ENCODE results near the gene MTCH1.
"Not testable (repeated sequence)": the region's sequence is repeated elsewhere in the genome, so short reads cannot be mapped to it uniquely, and the experiment has no call there.

MTCH1 gene

DNA sequence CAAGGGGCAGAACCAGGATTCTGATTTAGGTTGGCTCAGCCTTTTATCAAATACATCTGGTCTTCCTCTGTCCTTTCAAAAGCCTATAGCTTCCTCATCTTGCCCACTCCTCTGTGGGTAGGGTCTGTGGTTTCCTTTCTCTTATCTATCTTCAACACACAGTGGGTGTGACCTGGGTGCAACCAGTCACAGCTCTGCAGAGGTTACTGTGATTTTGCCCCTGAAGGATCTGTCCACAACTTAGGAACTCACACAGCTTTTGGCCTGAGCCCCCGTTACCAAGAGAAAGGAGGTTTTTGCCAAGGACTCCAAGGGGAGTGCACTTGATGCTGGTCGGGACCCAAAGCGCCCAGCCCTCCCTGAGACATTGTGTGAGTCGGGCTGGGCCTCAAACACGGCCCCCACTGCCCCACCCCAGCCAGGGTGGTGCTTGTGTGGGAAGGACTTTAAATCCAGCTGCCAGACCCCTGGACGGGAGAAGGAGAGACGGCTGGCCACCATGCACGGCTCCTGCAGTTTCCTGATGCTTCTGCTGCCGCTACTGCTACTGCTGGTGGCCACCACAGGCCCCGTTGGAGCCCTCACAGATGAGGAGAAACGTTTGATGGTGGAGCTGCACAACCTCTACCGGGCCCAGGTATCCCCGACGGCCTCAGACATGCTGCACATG lies 31.6 kb downstream of the MTCH1 start, which contains the start of gene PI16:
PI16 (plus strand) TSS at position 477 of the 670 bp plus-strand sequence; CDS start at position 500, 23 bp downstream.
- no peak for DNase-seq (ENCODE audit: low read depth in 2 of 2)

DNA sequence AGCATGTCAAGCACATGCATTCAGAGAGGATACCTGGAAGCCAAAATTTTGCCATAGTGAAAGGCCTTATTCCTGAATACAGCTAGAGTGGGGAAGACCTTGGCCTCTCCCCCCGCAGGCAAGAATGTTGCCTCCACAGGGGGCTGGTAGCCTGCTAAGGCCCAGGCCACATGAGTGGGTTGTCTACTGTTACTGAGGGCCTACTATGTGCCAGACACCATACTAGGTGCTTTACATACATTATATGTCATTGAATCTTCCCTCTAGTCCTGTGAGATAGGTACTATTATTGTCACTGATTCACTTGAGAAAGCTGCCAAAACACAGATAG lies 32.1 kb downstream of the MTCH1 start:
- no peak for DNase-seq (ENCODE audit: low read depth in 2 of 2)

DNA sequence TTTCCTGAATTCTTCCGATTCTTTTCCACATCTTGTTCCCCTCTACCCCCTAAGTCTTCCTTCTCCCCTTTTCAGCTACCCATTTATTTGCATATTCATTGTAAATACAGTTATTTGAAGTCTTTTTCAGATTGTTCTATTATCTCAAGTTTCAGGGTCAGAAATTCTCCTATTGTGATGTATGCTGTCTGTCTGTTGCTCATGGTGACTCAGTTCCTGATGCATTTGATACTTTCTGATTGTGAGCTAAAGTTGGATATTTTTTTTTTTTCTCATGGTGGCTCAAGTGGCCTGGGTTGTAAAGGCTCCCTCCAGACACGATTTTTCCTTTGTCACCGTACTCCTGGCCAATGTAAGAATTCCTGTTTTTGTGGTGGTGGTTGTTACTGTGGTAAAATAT lies 36.4 kb downstream of the MTCH1 start:
- DNase-seq (ENCODE audit: low read depth in 2 of 2) = no peak

DNA sequence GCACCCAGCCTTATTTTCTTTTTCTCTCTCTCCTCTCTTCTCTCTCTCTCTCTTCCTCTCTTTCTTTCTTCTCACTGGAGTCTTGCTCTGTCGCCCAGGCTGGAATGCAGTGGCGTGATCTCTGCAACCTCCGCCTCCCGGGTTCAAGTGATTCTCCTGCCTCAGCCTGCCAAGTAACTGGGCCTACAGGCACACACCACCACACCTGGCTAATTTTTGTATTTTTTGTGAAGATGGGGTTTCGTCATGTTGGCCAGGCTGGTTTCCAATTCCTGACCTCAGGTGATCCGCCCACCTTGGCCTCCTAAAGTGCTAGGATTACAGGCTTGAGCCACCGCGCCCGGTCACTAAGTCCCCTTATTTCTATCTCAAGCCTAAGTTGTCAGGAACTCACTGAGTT lies 36.9 kb downstream of the MTCH1 start:
- DNase-seq (ENCODE audit: low read depth in 2 of 2) = not testable (repeated sequence)

DNA sequence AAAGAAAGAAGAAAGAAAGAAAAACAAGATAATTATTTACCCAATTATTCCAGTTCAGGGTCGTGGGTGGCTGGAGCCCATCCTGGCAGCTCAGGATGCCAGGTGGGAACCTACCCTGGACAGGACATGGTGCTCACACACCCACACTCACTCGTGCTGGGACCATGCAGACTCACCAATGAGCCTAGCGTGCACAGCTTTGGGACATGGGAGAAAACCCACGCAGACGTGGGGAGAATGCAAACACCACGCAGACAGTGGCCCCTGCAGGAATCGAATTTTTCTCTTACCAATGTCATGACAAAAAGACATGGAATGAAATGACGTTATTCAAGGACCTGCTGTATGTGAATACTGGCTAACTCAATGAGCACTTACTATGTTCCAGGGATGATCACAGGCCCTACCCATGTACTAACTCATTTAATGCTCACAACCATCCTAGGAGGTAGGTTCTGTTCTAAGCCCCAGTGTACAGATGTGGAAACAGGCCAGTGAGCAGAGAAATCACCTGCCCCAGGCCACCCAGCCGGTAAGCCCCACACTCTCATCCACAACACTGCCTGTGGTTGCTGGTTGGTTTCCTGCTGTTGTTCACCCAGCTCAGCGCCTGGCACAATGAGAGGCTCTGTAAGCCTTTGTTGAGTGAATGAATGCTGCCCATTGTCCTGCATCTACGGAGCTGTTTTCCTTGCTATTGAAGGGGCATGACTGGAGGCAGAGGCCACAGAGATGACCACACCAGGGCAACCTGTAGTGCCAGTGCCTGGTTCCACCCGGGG lies 38.2 kb downstream of the MTCH1 start:
- no peak for DNase-seq (ENCODE audit: low read depth in 2 of 2)

DNA sequence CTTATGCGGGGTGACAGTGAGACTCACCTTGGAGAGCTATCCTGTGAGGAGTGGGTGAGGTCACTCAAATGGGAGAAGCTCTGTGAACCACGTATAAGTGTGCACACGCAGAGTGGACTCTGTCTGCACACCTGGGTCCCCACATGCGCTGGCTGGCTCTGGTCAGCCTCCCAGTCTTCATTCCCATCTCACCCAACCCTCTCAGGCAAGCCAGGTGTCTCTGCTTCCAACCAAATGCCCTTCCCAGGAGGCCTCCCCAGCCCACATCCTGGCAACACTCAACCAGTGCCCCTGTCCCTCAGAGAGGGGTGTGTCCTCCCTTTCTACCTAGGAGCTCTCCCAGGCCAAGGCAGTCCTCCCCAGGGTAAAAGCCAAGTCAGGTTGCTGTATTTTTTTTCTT lies 39.5 kb downstream of the MTCH1 start:
- no peak for DNase-seq (ENCODE audit: low read depth in 2 of 2)

DNA sequence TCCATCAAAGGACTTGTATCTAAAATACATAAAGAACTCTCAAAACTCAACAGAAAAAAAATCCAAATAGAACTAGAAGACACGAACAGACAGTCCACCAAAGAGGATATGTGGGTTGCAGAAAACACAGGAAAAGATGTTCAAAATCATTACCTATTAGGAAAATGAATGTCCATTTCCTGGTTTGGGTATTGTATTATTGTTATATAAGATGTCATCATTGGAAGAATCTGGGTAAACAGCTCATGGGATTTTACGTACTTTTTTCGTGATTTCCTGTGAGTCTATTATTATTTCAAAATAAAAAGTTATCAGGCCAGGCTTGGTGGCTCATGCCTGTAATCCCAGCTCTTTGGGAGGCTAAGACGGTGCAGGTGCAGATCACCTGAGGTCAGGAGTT lies 40.7 kb downstream of the MTCH1 start:
- DNase-seq (ENCODE audit: low read depth in 2 of 2) = no peak

DNA sequence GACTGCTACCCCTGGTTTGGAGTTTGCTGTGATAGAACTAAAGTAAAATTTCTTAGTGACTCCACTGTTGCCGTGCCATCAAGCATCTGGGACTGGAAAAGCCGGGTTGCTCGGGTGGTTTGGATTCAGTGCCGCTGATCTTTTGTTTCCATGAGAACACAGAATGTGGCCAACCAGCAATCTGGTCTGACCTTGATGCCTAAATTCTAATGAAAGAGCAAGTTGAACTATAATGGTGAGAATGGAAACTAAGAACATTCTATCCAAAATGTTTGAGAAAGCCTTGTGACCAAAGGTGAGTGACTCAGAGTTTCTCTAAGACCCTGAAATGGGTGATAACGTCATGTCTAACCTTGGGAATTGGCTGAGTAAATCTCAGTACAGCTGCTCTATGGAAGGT lies 41.3 kb downstream of the MTCH1 start:
- DNase-seq (ENCODE audit: low read depth in 2 of 2) = no peak

DNA sequence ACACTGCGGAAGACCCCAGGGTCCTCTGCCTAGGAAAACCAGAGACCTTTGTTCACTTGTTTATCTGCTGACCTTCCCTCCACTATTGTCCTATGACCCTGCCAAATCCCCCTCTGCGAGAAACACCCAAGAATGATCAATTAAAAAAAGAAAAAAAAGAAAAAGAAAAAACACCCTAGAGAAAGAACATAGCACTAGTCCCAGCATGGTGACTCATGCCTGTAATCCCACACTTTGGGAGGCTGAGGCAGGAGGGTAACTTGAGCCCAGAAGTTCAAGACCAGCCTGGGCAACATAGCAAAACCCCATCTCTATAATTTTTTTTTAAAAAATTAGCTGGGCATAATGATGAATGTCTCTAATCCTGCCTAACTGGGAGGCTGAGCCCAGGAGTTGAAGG lies 43.7 kb downstream of the MTCH1 start:
- DNase-seq (ENCODE audit: low read depth in 2 of 2) = not testable (repeated sequence)

DNA sequence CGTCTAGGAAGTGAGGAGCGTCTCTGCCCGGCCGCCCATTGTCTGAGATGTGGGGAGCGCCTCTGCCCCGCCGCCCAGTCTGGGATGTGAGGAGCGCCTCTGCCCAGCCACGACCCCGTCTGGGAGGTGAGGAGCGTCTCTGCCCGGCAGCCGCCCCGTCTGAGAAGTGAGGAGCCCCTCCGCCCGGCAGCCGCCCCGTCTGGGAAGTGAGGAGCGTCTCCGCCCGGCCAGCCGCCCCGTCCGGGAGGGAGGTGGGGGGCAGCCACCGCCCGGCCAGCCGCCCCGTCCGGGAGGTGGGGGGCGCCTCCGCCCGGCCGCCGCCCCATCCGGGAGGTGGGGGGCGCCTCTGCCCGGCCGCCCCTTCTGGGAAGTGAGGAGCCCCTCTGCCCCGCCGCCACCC lies 44.4 kb downstream of the MTCH1 start:
- not testable (repeated sequence) for DNase-seq (ENCODE audit: low read depth in 2 of 2)

DNA sequence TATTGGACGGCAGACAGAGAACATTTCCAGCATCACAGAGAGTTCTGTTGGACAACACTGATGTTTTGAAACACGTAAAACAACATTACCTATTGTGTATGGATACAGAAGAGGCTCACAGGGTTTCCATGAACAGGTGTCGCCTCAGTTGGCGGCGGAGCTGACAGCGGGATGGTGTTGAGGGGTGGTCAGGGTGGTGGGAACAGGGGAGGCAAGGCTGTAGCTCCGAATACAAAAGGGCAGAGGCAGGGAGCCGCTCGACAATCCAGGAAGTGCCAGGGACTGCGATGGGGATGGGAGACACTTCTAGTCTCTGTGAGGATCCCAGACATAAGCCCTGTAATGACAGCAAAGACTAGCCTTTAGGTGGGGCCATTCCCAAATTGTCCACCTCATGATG lies 46.0 kb downstream of the MTCH1 start:
- no peak for DNase-seq (ENCODE audit: low read depth in 2 of 2)

DNA sequence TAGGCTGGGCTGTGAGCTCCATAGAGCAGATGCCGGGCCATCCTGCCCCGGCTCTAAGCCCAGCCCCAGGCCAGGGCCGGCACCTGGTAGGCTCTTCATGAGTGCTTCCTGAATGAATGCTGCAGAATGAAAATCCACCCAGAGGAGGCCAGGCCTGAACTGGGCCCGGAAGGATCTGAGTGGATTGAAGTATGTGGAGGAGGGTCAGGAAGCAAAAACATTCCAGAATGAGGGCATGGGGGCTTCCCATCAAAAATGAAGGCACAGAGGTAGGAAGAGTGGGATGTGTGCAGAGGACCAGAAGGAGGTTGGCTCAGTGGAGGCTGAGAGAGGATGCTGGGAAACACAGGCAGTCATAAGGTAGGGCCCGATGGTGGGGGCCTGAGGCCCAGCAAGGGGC lies 47.0 kb downstream of the MTCH1 start:
- not testable (repeated sequence) for DNase-seq (ENCODE audit: low read depth in 2 of 2)

DNA sequence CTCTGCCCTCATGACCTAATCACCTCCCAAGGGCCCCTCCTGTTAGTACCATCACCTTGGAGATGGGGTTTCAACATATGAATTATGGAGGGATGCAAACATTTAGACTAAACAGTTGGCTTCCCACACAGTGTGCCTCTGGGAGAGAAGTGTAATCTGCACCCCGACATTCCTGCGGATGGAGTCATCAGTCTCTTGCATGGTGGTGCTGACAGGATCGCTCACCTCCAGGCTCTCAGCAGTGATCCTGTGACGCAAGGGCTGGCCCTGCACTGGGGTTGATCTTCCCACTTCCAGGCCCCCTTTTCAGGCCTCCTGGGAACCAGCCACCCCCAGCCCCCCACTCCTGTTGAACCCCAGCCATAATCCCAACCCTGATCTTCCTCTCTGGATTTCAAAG lies 47.5 kb downstream of the MTCH1 start:
- no peak for DNase-seq (ENCODE audit: low read depth in 2 of 2)

DNA sequence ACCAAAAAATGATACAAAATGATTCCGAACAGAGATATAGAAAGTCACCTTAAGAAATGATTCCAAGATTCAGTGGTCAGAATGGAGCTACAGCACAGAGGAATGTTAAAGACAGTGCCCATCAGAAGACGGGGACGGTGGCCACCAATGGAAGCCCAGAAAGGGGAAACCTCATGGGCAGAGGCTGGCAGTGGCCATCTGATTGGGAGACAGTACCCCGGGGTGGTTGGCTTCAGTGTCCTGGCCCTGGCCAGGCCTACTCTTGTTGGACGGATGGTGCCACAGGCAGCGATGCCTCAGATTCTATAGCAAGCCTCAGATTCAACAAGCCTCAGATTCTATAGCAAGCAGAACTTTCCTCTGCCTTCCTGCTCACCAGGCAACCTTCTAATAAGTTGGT lies 48.1 kb downstream of the MTCH1 start:
- no peak for DNase-seq (ENCODE audit: low read depth in 2 of 2)

DNA sequence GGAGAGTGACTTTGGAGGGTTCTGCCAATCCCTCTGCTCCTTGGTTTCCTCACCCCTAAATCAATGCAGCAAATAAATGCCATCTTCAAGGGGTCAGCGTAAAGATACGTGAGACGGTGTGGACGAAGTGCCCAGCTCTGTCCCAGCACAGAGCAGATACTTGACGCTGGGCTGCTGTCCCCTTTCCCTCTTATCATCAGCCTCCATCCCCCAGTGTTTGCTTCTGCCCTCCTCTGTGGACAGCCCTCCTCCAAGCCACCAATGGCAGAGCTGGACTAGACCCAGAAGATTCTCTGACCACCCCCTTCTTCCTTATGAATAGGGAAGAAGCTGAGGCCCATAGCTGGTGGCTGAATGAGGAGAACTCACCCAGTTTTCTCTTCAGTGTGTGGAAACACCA lies 49.2 kb downstream of the MTCH1 start:
- no peak for DNase-seq (ENCODE audit: low read depth in 2 of 2)

DNA sequence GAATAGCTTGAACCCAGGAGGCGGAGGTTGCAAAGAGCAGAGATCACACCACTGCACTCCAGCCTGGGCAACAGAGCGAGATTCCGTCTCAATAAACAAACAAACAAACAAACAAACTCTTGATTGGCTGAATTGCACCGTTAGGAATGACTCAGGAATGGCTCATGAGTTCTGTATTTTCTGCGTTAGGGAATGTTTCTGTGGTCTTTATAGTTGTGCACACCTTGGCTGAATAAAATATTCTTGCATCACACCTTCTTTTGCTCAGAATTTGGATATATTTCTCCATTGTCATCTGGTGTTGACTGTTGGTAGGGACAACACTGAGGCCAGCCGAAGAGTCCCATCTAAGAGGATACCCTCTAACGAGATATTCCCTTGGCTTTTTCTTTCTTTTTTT lies 51.1 kb downstream of the MTCH1 start:
- no peak for DNase-seq (ENCODE audit: low read depth in 2 of 2)

DNA sequence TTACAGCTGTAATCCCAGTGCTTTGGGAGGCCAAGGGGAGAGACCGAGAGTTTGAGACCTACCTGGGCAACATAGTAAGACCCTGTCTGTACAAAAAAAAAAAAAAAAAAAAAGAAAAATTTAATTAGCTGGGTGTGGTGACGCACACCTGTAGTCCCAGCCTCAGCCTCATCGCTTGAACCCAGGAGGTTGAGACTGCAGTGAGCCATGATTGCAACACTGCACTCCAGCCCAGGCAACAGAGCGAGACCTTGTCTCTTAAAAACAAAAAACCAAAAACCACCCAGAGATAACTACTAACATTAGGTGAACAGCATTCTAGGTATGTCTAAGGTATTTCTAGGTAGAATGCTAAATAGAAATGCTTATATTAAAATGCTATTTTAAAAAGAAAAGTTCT lies 52.5 kb downstream of the MTCH1 start:
- DNase-seq (ENCODE audit: low read depth in 2 of 2) = no peak

DNA sequence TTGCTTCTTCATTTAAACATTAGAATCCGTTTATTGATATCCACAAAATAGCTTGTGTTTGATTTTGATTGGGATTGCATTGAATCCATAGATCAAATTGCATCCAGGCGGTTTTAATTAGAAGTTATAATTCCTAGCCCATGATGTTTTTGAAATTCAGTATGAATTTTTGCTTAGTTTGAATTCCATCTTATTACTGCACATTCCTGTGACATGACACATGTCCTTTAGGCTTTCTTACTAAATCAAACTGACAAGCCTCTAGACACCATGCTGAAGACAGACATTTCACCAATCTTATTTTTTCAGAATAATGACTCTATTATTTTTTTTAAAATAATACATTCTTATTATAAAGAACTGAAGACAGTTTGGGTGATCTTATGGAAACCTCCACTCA lies 52.9 kb downstream of the MTCH1 start:
- no peak for DNase-seq (ENCODE audit: low read depth in 2 of 2)

DNA sequence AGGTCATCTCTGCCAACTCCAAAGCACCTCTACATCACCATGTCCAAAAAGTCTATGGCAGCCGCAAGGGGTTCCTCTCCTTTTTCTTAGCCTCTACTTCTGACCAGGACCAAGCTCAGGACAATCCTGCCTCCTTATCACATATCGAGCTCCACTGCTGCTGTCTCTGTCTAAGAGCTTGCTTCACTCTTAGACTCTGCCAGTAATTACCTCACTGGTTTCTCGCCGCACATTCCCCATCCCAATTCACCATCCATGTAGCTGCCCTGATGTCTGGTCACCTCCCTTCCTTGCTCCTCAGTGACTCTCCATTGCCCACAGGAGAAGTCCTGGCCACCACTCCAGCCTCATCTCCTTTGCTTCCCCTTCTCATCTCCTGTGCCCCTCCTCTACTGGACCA lies 55.5 kb downstream of the MTCH1 start:
- DNase-seq (ENCODE audit: low read depth in 2 of 2) = no peak

DNA sequence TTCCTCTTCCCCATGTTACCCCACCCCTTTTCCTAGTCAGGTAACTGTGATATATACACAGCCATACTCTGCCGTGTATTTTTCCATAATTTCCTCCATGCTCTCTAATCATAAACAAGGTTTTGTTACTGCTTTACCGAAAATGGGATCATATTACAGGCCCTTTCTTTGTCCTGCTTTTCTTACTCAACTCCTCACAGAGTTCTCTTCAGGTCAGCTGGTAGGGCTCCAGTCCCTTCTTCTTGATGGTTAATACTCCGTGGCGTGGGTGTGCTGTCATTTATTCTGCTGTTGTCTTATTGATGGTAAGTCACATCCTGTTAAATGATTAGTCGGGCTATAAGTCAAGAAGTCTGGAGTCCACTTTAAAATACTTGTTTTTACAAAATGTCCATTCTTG lies 56.4 kb downstream of the MTCH1 start:
- DNase-seq (ENCODE audit: low read depth in 2 of 2) = no peak

DNA sequence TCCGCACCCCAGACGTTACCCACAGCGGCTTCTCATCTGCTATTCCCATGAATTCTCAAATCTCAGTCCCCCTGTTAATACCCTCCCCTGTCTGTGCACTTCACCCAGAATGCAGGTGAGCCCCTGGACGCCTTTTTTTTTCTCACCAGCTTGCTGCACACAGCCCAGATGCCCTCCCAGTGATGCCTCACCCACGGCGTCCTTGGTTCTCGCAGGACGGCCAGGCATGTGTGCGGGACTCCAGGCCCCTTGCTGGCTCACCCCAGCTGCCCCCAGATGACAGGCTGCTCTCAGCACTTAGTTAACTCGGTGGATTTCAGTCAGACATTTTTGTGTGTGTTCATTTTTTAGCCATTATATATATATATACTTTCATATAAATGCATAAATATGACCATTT lies 56.8 kb downstream of the MTCH1 start:
- DNase-seq (ENCODE audit: low read depth in 2 of 2) = no peak

DNA sequence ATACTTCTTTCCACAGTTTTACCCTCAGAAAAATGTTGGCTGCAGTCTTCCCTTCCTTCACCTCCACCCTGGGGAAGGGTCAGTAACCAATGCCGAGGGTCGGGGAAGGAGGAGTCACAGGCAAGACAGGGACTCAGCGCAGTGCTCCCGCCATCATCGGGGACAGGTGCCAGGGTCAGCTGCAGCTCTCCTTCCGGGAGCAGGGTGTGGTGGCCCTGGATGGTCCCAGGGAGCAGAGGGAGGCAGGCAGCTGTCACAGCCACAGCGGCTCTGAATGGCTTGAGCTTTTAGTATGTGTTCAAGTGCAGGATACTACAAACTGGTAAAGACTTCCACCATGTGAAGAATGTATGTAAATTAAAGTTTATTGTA lies 57.5 kb downstream of the MTCH1 start:
- DNase-seq (ENCODE audit: low read depth in 2 of 2) = no peak

DNA sequence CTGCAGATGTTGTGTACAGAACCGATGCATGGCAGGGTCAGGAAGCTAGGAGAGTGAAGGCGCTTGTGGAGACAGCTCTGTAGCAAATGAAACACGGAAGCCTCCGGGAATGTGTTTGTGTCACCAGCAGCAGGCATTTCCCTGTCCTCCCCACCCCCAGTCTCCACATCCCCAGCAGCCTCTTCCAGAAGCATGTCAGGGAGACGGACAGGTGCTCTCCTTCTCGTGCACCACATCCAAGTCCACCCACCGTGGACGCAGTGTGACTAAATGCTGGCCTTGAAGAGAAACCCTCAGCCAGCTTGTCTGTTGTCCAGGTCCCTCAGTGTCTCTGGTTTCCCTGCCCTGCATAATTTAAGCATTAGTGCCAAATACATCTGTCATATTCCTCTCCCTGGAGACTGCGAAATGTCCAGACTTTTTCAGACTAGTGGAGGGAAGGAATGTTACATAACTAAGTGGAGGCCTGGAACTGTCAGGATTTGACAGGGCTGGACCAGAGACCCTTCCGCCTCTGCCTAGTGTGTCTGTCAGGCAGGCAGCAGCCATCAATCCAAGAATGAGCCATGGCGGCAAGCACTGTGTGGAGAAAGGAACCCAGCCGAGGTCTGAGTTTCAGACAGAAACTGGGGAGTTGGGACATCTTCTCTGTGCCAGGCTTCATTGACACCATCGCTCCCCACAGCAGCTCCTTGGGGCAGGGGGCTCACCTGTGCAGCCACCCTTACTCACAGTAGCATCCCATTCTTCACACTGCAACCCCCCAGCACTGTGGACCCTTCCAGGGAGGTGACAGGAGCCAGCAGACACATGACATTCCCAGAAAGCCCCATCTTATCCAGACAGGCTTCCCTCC lies 58.1 kb downstream of the MTCH1 start:
- no peak for DNase-seq (ENCODE audit: low read depth in 2 of 2)

Data from stimulated activated CD4-positive, alpha-beta T cell treated with anti-CD3 and anti-CD28 coated beads, Interleukin-1b, Interleukin-23, amount 100 ng/mL, for 4 hours (primary cell).